Muscle layer of duodenum (tissue), 2 donors: ENCODE data around the gene YIPF5.

Source experiments
- H3K27ac ChIP-seq: one replicate; pipeline ENCODE4 v1.7.0; 2013; ENCODE audit warnings: mild to moderate bottlenecking, low read length
- H3K27me3 ChIP-seq: one replicate; pipeline ENCODE4 v1.7.0; 2013; ENCODE audit warnings: low read depth, mild to moderate bottlenecking, control low read depth, low read length
- H3K36me3 ChIP-seq, 2 donors: one replicate each; pipeline ENCODE4 v1.7.0; 2013; ENCODE audit warnings: low read length in 2 of 2, control low read depth in 1 of 2, mild to moderate bottlenecking in 1 of 2; ENCODE audit not compliant: insufficient read depth in 2 of 2, control insufficient read depth in 1 of 2
- H3K4me1 ChIP-seq, 2 donors: one replicate each; pipeline ENCODE4 v1.7.0; 2013; ENCODE audit warnings: low read length in 2 of 2, mild to moderate bottlenecking in 2 of 2, control low read depth in 1 of 2, moderate library complexity in 1 of 2; ENCODE audit not compliant: insufficient read depth in 2 of 2, control insufficient read depth in 1 of 2
- H3K4me3 ChIP-seq, 2 donors: one replicate each; pipeline ENCODE4 v1.7.0; 2013; ENCODE audit warnings: low read length in 2 of 2, low read depth in 1 of 2, mild to moderate bottlenecking in 1 of 2
- H3K9me3 ChIP-seq, 2 donors: one replicate each; pipeline ENCODE4 v1.7.0; 2013; ENCODE audit warnings: low read length in 2 of 2, control low read depth in 1 of 2, mild to moderate bottlenecking in 1 of 2; ENCODE audit not compliant: control insufficient read depth in 1 of 2
- donor health status: healthy.

YIPF5 gene

GRCh38 chr5:144142139-144142823 lies 28.2 kb downstream of the YIPF5 start:
- Histone ChIP-seq H3K9me3 (no peaks in the 10 kb centered on the region), H3K36me3 (no peaks in the 10 kb centered on the region), H3K27me3 (no peaks in the 10 kb centered on the region), H3K4me1 (no peaks in the 10 kb centered on the region), H3K27ac (no peak overlapping the region), H3K4me3 (no peak overlapping the region)

DNA sequence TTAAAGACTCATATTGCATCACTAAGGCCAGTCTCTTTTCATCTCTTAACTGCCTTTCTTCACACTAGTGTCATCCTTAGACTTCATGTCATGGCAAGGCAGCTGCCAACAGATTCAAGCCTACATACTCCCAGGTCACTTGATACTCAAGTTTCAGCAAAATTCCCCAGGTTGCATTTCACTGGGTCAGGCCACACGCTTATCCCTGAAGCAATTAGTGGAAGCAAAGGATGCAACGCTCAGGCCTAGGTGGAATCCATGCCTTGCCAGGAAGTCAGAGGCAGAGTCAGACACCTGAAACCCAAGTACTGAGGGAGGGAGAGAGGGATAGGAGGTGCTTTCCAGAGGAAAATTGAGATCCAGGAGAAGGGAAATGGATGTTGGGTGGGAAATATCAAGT lies 28.9 kb downstream of the YIPF5 start:
- no peak overlapping the region for H3K4me3 ChIP-seq
- H3K27me3 ChIP-seq = no peaks in the 10 kb centered on the region
- no peaks in the 10 kb centered on the region for H3K36me3 ChIP-seq
- no peaks in the 10 kb centered on the region for H3K9me3 ChIP-seq
- no peaks in the 10 kb centered on the region for H3K4me1 ChIP-seq
- H3K27ac ChIP-seq = no peak overlapping the region

DNA sequence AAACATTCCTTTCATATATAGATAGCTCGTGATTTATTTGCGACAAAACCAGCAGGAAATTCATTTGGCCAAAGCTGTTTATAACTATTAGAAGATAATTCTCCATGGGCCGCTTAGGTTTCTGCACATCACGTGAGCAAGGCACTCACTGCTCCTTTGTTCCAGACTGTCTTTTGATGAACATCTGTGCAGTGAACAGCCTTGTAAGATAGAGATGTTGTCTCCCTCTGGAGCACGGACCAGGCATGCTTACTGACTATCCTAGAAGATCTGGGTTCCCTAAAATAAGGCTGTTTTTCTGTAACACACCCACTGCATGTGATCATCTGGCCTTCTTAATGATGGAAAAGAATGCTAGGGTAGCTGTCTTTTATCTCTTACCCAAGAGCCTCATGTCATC lies 30.9 kb downstream of the YIPF5 start:
- Histone ChIP-seq H3K4me1 (no peaks in the 10 kb centered on the region), H3K27ac (no peak overlapping the region), H3K27me3 (no peaks in the 10 kb centered on the region), H3K9me3 (no peaks in the 10 kb centered on the region), H3K36me3 (no peaks in the 10 kb centered on the region), H3K4me3 (no peak overlapping the region)

DNA sequence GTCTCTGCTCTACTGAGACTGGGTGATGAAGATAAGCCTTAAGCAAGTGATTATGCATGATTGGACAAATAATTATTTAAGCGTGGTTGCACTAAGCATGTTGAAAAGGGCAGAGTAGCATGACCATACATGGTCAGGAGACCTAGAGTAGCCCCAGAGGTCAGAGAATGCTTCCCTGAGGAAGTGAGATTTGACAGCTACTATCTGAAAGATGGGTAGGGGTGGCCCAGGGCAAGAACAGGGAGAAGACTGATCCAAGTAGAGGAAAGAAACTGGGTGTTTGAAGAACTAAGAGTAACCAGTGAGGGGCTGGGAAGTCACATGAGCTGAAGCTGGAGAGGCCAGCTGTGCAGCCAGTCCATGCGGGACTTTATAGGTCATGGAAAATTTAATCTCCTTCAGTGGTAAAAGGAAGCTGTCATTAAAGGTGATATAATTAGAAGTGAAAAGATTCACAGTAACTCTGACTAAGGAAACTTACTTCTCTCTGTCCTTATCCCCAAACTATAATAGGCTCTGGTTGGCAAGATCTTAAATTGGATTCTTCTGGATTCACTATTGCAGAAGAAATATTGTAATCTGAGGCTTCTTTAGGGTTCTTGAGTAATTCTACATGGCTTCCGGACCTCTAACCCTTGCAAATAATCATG lies 35.2 kb downstream of the YIPF5 start:
- no peaks in the 10 kb centered on the region for H3K4me1 ChIP-seq
- H3K27ac ChIP-seq = no peak overlapping the region
- H3K4me3 ChIP-seq = no peak overlapping the region
- H3K27me3 ChIP-seq = no peaks in the 10 kb centered on the region
- no peaks in the 10 kb centered on the region for H3K9me3 ChIP-seq
- H3K36me3 ChIP-seq = no peaks in the 10 kb centered on the region

DNA sequence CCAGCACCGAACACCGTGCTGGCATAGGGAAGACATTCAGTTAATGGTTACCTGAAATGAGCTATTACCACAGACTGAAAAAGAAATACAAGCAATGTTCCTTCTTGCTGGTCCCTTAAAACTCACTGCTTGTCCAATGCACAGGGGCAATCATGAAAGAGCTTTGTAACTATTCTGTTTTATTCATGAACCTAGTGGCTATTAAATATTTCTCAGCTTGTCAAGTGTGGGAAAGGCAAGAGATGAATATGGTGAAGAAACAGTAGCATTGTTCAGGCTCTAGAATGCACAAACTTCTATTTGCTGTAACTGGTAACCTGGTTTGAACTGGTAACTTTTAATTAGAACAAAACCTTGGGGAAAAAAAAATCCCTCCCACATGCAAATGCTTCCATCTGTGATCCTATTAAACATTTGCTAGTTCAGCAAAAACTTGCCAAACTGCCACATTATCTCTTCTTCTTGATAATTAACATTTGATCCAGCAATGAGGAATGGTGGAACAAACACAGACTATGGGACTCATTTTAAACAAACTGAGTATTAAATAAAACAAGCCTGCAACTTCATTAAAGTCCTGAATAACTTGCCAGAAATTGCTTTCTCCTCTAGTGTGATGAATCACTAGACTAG lies 36.1 kb downstream of the YIPF5 start:
- no peaks in the 10 kb centered on the region for H3K4me1 ChIP-seq
- no peaks in the 10 kb centered on the region for H3K9me3 ChIP-seq
- no peak overlapping the region for H3K27ac ChIP-seq
- no peaks in the 10 kb centered on the region for H3K27me3 ChIP-seq
- H3K36me3 ChIP-seq = no peaks in the 10 kb centered on the region
- no peak overlapping the region for H3K4me3 ChIP-seq

GRCh38 chr5:144133050-144133633 lies 37.3 kb downstream of the YIPF5 start:
- no peaks in the 10 kb centered on the region for H3K4me1 ChIP-seq
- no peak overlapping the region for H3K27ac ChIP-seq
- no peak overlapping the region for H3K4me3 ChIP-seq
- H3K27me3 ChIP-seq = no peaks in the 10 kb centered on the region
- H3K36me3 ChIP-seq = no peaks in the 10 kb centered on the region
- H3K9me3 ChIP-seq = no peaks in the 10 kb centered on the region

DNA sequence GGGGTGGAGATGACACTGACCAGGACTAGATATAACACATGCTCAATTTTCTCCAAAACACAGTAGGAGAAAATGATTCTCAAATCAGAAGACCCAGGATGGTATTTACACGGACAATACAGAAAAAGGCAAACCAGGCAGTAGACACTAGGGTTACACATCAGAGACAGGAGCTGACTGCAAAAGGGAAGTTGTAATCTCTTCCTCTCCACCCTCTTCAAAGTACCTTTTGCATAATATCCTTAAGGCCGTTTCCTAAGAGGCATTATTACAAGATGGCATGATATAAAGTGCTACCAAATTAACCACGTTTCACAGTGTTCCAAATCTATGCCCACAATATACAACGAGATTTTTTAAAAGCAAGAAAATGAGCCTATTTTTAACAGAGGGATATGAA lies 39.2 kb downstream of the YIPF5 start:
- H3K4me3 ChIP-seq = no peak overlapping the region

GRCh38 chr5:144130306-144130705 lies 40.2 kb downstream of the YIPF5 start:
- Histone ChIP-seq H3K9me3 (no peaks in the 10 kb centered on the region), H3K27me3 (no peaks in the 10 kb centered on the region), H3K4me3 (no peak overlapping the region), H3K4me1 (no peaks in the 10 kb centered on the region), H3K36me3 (no peaks in the 10 kb centered on the region), H3K27ac (no peak overlapping the region)

More for the DNA sequence above, 39.2 kb downstream of the YIPF5 start:
- H3K36me3 ChIP-seq = no peaks in the 10 kb centered on the region
- no peaks in the 10 kb centered on the region for H3K9me3 ChIP-seq
- H3K27ac ChIP-seq = no peak overlapping the region
- H3K27me3 ChIP-seq = no peaks in the 10 kb centered on the region
- no peaks in the 10 kb centered on the region for H3K4me1 ChIP-seq

- Histone ChIP-seq H3K4me1 (no peaks in the 10 kb centered on the region), H3K36me3 (no peaks in the 10 kb centered on the region), H3K27ac (no peak overlapping the region), H3K27me3 (no peaks in the 10 kb centered on the region), H3K9me3 (no peaks in the 10 kb centered on the region), H3K4me3 (no peak overlapping the region)
These were observed 41.6 kb downstream of the YIPF5 start for GRCh38 chr5:144128844-144129243.

GRCh38 chr5:144126707-144127106 lies 43.8 kb downstream of the YIPF5 start:
- no peaks in the 10 kb centered on the region for H3K4me1 ChIP-seq
- H3K4me3 ChIP-seq = no peak overlapping the region
- no peaks in the 10 kb centered on the region for H3K9me3 ChIP-seq
- no peaks in the 10 kb centered on the region for H3K27me3 ChIP-seq
- no peak overlapping the region for H3K27ac ChIP-seq
- no peaks in the 10 kb centered on the region for H3K36me3 ChIP-seq

DNA sequence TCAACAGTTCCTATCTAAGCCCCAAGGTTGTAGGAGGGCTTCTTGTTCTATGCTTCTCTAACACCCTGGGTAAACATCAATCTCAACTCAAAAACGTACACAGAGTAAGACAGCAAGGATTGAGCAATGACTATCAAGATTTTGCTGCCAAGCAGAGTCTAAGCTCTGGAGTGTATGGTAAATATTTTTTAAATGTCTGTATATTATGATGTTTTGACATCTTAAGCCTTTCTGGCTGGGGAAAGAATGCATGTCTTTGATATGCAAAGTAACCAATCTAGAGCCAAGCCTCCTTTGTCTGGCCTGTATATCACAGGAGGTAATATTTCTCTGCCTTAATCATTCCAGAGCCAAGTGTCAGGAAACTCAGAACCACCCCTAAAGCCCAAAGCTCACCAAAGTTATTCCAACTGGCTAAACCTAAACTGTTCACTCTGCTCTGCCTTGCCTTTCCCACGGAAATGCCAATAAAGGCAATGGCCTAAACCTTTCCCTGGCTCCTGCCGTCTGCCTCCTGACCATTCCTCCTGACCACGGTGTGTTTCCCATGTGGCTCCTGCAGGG lies 45.2 kb downstream of the YIPF5 start:
- H3K36me3 ChIP-seq = no peaks in the 10 kb centered on the region
- H3K4me1 ChIP-seq = no peaks in the 10 kb centered on the region
- no peak overlapping the region for H3K4me3 ChIP-seq
- H3K9me3 ChIP-seq = no peaks in the 10 kb centered on the region
- no peak overlapping the region for H3K27ac ChIP-seq
- H3K27me3 ChIP-seq = no peaks in the 10 kb centered on the region
